GM20000 (cell line): ENCODE results near the gene C15orf40.
A peak's percentile ranks its signal among the peaks of the same experiment; 100 is the strongest.

Experiments
- DNase-seq: peaks from one replicate; pipeline ENCODE4 v3.0.0; 2012; ENCODE audit warnings: low spot score
- CTCF ChIP-seq: IDR thresholded peaks from 2 replicates; pipeline ENCODE4 v1.5.1; 2012; ENCODE audit warnings: mild to moderate bottlenecking, control low read depth; ENCODE audit errors: extremely low read depth, missing control alignments

Gene C15orf40

GRCh38 chr15:82964890-82965289 lies 46.5 kb downstream of the C15orf40 start:
- no peak for TF ChIP-seq CTCF
- DNase-seq = no peak

- DNase-seq = no peak
- TF ChIP-seq CTCF = no peak
Measured at GRCh38 chr15:82963471-82964341, 47.7 kb downstream of the C15orf40 start.

GRCh38 chr15:82960766-82961165 lies 50.7 kb downstream of the C15orf40 start:
- no peak for TF ChIP-seq CTCF
- DNase-seq = no peak

GRCh38 chr15:82959423-82959822 lies 52.0 kb downstream of the C15orf40 start:
- DNase-seq = no peak
- TF ChIP-seq CTCF = no peak

GRCh38 chr15:82958638-82959037 lies 52.8 kb downstream of the C15orf40 start:
- DNase-seq = no peak
- TF ChIP-seq CTCF = no peak

- peak; percentile 61 for DNase-seq
- TF ChIP-seq CTCF = no peak
Measured at GRCh38 chr15:82952158-82953081, 59.0 kb downstream of the C15orf40 start, which contains the start of gene HOMER2. TSS of gene HOMER2 (minus strand) at chr15:82952720. CDS start at chr15:82952535, 185 bp downstream.

GRCh38 chr15:82951472-82952157 lies 59.8 kb downstream of the C15orf40 start:
- peak; percentile 49 for DNase-seq
- TF ChIP-seq CTCF = no peak
